Uterus (tissue), 4 donors: ENCODE data around the gene HIVEP1. TPM values are rescaled to one million over a fixed set of nuclear protein-coding genes. Genes with fewer than 3 reads are reported as not detected.

Experiments used
- DNase-seq, 2 donors: peaks; one replicate each; pipeline ENCODE4 v3.0.0-alpha.2; 2019 to 2020
- H3K27ac ChIP-seq, 2 donors: fragments of 200-600 bp; sonication (generic); 1 replicate in 1 of 2; 2 replicates in 1 of 2; pipeline ENCODE4 v1.5.1; 2016 to 2018
- H3K27me3 ChIP-seq, 2 donors: fragments of 200-600 bp; sonication (generic); one replicate each; pipeline ENCODE4 v1.5.1; 2018 to 2019; ENCODE audit warnings: control low read depth in 1 of 2
- H3K36me3 ChIP-seq, 2 donors: fragments of 200-600 bp; sonication (generic); one replicate each; pipeline ENCODE4 v1.5.1; 2019; ENCODE audit warnings: control low read depth in 1 of 2
- H3K4me1 ChIP-seq, 2 donors: fragments of 200-600 bp; sonication (generic); one replicate each; pipeline ENCODE4 v1.5.1; 2018 to 2019; ENCODE audit warnings: control low read depth in 1 of 2
- H3K4me3 ChIP-seq, 2 donors: fragments of 200-600 bp; sonication (generic); 1 replicate in 1 of 2; 2 replicates in 1 of 2; pipeline ENCODE4 v1.5.1; 2018 to 2019; ENCODE audit warnings: mild to moderate bottlenecking in 1 of 2
- H3K9me3 ChIP-seq, 2 donors: fragments of 200-600 bp; sonication (generic); one replicate each; pipeline ENCODE4 v1.5.1; 2019; ENCODE audit warnings: control low read depth in 1 of 2
- CTCF ChIP-seq, 4 experiments: fragments of 200-600 bp in 2 of 4; fragments of 450-650 bp in 2 of 4; sonication (generic) in 2 of 4; IDR thresholded peaks; one replicate each; pipeline ENCODE4 v1.5.1; 2016 to 2019; ENCODE audit warnings: antibody characterized with exemption in 4 of 4, mild to moderate bottlenecking in 2 of 4, moderate library complexity in 1 of 4
- POLR2A ChIP-seq, 2 donors: fragments of 450-650 bp; IDR thresholded peaks; one replicate each; pipeline ENCODE4 v1.6.1; 2016; ENCODE audit warnings: antibody characterized with exemption in 2 of 2, mild to moderate bottlenecking in 1 of 2, moderate library complexity in 1 of 2
- intact Hi-C: fragments of 100-400 bp; cut with DNase I; formaldehyde crosslinking; loops from one replicate; pipeline ENCODE4 v1.15.1; 2023; ENCODE audit warnings: low total_unique reads
- total RNA-seq, 4 donors: library from RNA; depleted of rRNA in 3 of 4; stranded (reverse); fragments of >200 nt in 3 of 4; gene quantifications; one replicate each; pipeline versions ENCODE4 v1.1.0 to v1.2.4, GENCODE V29; 2014 to 2023
- donor health status: DM: yes; HTN: yes; CAD: no.

Gene HIVEP1
- total RNA-seq, 4 donors from 2014 or later, result 8.5 to 38.1 (median 22.0) TPM

DNA sequence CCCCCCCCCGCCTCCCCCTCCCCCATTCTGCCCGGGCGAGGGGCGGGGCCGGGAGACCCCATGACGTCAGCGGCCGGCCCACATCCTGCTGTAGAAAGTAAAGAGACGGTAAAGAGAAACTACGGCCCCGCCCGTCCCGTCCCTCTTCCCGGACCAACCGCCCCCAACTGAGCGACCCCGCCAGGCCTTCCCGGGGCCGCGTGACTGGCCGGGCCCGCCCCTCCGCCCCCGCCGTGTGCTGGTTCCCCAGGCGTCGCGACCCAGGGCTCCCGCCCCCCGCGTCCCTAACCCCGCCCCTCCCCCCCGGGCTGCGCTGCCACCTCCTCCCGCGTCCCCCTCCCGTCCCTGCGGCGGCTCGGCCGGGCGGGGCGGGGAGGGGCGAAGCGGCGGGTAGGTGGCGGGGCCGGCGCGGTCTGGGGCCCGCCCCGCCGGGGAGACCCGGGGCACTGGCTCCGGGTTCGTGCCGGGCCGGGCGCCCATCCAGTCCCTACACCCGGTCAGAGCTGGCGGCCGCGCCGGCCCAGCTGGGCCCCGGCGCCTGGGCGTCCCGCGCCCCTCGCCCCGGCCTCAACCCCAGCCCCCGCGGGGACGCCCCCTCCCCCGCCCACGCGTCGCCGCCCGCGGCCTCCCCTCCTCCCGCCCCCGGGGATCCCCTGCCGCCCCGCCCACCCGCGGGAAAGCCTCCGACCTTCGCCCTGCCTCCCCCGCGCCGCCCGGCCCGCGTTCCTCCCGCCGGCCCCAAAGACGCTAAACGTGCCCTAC is 655 bp upstream of the HIVEP1 start:
- intact Hi-C loops, result no loop called here
- no peaks in the 10 kb centered on the region for H3K9me3 ChIP-seq
- no peaks in the 10 kb centered on the region for H3K36me3 ChIP-seq
- H3K27ac ChIP-seq, result peak overlapping the region; percentile 96 to 98
- H3K4me3 ChIP-seq, result peak overlapping the region; percentile 80 to 87
- DNase-seq, result peak; percentile 97 to 98
- H3K4me1 ChIP-seq, result no peaks in the 10 kb centered on the region
- no peaks in the 10 kb centered on the region for H3K27me3 ChIP-seq
- TF ChIP-seq POLR2A (IDR thresholded peaks at IDR 0.05), result peak in 1 of 2 donors; percentile 67
- TF ChIP-seq CTCF (IDR thresholded peaks at IDR 0.05), result no peak

DNA sequence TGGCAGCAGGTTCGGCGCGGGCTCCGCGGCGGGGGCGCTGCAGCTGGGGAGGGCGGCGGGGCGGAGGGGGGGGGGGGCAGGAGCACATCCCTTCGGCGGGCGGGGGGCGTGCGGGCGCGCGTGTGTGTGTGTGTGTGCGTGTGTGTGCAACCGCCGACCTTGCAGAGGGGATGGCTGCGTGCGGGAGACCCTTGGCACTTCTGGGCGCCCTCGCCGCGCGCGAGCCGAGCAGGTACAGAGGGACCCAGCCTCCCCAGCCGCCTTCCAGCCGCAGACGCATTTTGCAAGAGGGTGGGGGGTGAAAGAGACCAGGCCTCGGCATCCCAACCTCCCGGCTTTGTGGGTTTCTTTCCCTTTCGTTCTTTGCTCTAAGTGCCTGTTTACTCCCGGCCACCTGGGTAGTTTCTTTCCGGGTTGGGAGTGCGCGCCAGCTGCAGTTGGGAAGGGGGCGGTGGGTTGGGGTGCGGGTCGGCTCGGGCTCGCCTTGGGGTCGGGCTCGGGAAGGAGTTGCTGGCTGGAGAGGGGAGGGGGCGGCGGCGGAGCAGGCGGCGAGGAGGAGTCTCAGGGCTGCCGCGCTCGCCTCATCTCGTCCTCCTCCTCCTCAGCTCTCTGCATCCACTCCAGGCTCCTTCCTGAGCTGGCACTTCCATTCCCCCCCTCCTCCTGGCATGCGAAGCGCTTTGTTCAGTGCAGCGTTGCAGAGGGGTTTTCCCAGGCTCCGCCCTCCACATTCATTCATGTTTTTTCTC is 620 bp downstream of the HIVEP1 start:
- H3K9me3 ChIP-seq, result no peaks in the 10 kb centered on the region
- H3K27me3 ChIP-seq, result no peaks in the 10 kb centered on the region
- peak; percentile 63 to 68 for DNase-seq
- peak overlapping the region; percentile 80 to 87 for H3K4me3 ChIP-seq
- TF ChIP-seq CTCF (IDR thresholded peaks at IDR 0.05) (no peak), POLR2A (IDR thresholded peaks at IDR 0.05) (peak in 1 of 2 donors; percentile 45)
- peak overlapping the region; percentile 96 to 98 for H3K27ac ChIP-seq
- no peaks in the 10 kb centered on the region for H3K36me3 ChIP-seq
- no peaks in the 10 kb centered on the region for H3K4me1 ChIP-seq
- intact Hi-C loops, result no loop called here

GRCh38 chr6:12013307-12013719 is 1.2 kb downstream of the HIVEP1 start:
- H3K4me3 ChIP-seq, result peak overlapping the region; percentile 80 to 87
- peak overlapping the region; percentile 96 to 98 for H3K27ac ChIP-seq
- no peak for TF ChIP-seq CTCF (IDR thresholded peaks at IDR 0.05)
- TF ChIP-seq POLR2A (IDR thresholded peaks at IDR 0.05), result no peak
- H3K27me3 ChIP-seq, result no peaks in the 10 kb centered on the region
- no peaks in the 10 kb centered on the region for H3K4me1 ChIP-seq
- intact Hi-C loops, result no loop called here
- DNase-seq, result no peak
- H3K9me3 ChIP-seq, result no peaks in the 10 kb centered on the region
- no peaks in the 10 kb centered on the region for H3K36me3 ChIP-seq

DNA sequence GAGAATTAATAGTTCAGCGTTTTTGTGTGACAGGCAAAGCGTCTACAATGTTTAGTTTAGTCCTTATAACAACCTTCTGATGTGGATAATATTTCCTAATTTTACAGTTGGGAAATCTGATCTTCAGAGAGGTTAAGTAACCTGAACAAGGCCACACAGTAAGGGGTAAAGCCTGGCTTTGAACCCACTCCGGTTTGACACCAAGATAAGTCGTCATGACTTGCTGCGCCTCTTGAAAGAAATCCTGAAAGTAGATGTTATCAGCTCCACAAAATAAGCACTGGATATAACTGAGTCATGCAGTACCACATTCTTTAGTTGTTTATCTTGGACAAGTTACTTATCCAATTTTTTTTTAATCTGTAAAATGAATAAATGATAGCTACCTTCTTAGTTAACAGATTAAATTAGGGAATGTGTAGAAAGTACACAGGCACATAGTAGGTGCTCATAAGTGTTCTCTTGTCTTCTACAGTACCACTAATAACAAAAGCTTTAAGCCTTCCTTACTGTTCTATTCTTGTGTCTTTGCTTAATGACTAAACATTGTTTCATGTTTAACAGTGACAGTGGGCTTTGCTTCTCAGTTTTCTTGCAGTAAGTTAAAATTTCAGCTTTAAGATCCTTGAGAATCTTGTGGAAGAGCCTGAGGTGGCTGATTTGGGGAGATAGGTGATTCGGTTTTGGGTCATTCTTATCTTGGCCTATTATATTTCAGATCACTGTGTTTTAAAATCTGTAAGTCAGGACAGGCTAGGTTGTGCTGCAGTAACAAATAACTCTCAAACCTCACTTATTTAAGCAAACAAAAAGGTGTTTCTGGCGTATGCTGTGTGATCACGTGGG is 2.1 kb downstream of the HIVEP1 start:
- H3K27ac ChIP-seq, result peak overlapping the region; percentile 96 to 98
- TF ChIP-seq POLR2A (IDR thresholded peaks at IDR 0.05), result no peak
- H3K4me3 ChIP-seq, result no peak overlapping the region
- no peaks in the 10 kb centered on the region for H3K4me1 ChIP-seq
- H3K9me3 ChIP-seq, result no peaks in the 10 kb centered on the region
- no peak for DNase-seq
- no peaks in the 10 kb centered on the region for H3K27me3 ChIP-seq
- intact Hi-C loops, result no loop called here
- no peaks in the 10 kb centered on the region for H3K36me3 ChIP-seq

DNA sequence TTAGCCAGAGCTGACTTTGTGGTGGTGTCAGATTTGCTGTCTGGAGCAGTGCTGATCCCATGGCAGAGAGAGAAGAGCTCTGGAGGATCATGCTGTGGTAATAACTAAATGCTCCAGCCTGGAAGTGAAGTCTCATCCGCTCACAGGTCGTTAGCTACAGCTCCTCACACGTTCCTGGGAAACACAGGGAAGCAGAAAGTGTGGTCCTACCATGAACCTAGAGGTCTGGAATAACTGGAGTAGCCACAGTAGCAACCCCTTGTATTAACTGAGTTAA is 2.7 kb downstream of the HIVEP1 start:
- Histone ChIP-seq H3K27me3 (no peaks in the 10 kb centered on the region), H3K36me3 (no peaks in the 10 kb centered on the region), H3K9me3 (no peaks in the 10 kb centered on the region), H3K27ac (no peak overlapping the region), H3K4me3 (no peak overlapping the region), H3K4me1 (no peaks in the 10 kb centered on the region)
- intact Hi-C loops, result no loop called here
- DNase-seq, result no peak
- TF ChIP-seq CTCF (IDR thresholded peaks at IDR 0.05) (no peak), POLR2A (IDR thresholded peaks at IDR 0.05) (no peak)
